ENCODE results near the gene KIF5C. TPM values are rescaled to one million over a fixed set of nuclear protein-coding genes. Genes with fewer than 3 reads are reported as not detected.

KIF5C gene
- total and polyA plus RNA-seq, 2 experiments from 2014 or later, result 0.11 to 0.19 TPM

DNA sequence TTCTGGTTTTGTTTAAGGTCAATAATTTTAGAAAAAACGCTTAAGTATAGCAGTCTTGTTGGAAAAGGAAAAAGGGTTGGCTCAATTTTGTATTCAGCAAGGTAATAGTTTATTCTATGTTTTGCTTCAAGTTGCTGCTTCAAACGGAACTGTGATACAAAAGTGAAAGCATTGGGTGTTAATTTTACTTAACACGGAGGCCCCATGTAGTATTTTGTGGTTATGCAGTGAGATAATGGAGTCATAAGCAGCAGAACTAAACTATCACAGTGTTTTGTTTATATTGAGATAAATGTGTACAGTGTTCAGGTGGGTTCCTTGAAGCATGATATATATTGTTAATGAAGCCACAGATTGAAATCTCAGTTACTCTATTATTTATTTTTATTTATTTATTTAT is 96.5 kb downstream of the KIF5C start:
- no peak overlapping the region for H3K27ac ChIP-seq
- in situ Hi-C loops (cut with MboI), result loop anchor here (10.0 kb wide), 1 partner anchor 337 kb away; no protein-coding TSS in a partner anchor
- 43 to 53% methylated on average over 3 of the region's 3 CpGs for WGBS, 2 experiments (ENCODE audit: low coverage in 1 of 2, low lambda C conversion rate in 2 of 2, missing lambda C conversion rate in 2 of 2)

DNA sequence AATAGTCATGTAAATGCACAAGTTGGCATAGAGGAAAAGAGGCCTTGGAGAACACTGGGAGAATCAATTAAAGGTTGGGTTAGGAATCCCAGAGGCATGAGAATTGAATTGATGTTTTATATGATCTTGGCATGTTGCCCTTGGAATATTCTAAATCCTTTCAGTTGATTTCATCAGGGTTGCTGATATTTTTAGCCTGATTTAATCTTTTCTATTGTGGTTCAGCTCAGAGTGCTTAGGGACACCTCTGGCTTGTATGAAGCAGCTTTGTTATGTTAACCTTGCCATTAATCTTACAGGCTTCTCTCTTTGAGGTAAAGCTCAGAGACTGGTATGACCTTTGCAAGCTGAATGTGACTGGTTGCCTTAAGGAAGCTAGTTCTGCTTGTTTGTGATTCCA is 99.1 kb downstream of the KIF5C start:
- Histone ChIP-seq H4K20me1 (ENCODE audit: insufficient read depth) (no peaks in the 10 kb centered on the region), H3K9ac (no peak overlapping the region), H3F3A (ENCODE audit: insufficient read depth) (no peaks in the 10 kb centered on the region), H3K79me2 (ENCODE audit: insufficient read depth) (no peaks in the 10 kb centered on the region), H3K4me1 (ENCODE audit: insufficient read depth) (no peaks in the 10 kb centered on the region), H3K9me2 (ENCODE audit: insufficient read depth) (no peaks in the 10 kb centered on the region), H3K36me3 (ENCODE audit: low read depth) (no peaks in the 10 kb centered on the region), H3K4me3 (no peak overlapping the region), H3K4me2 (ENCODE audit: unreplicated experiment) (no peak overlapping the region), H3K27ac (no peak overlapping the region), H3K9me3 (ENCODE audit: low read depth) (no peaks in the 10 kb centered on the region), H2AFZ (no peak overlapping the region), H3K27me3 (replicated peaks; ENCODE audit: insufficient read depth) (peaks cover 2% of the 10 kb centered on the region; the same call in 1 of the 2 replicates)
- DNase-seq, result no peak
- in situ Hi-C loops (cut with MboI), result loop anchor here (10.0 kb wide), 1 partner anchor 339 kb away; no protein-coding TSS in a partner anchor
- TF ChIP-seq EZH2 (IDR thresholded peaks at IDR 0.05; ENCODE audit: insufficient read depth, poor library complexity, severe bottlenecking), result no peak
- no peak for TF ChIP-seq EZH2phosphoT487 (IDR thresholded peaks at IDR 0.05; ENCODE audit: insufficient read depth, low read depth)

More for the DNA sequence above, 96.5 kb downstream of the KIF5C start:
- no peak for DNase-seq
- Histone ChIP-seq H3K9me2 (ENCODE audit: insufficient read depth) (no peaks in the 10 kb centered on the region), H3K79me2 (ENCODE audit: insufficient read depth) (no peaks in the 10 kb centered on the region), H3K9ac (no peak overlapping the region), H3F3A (ENCODE audit: insufficient read depth) (no peaks in the 10 kb centered on the region), H3K9me3 (ENCODE audit: low read depth) (no peaks in the 10 kb centered on the region), H3K27me3 (replicated peaks; ENCODE audit: insufficient read depth) (no peaks in the 10 kb centered on the region), H3K36me3 (ENCODE audit: low read depth) (no peaks in the 10 kb centered on the region), H2AFZ (no peak overlapping the region), H3K4me3 (no peak overlapping the region), H4K20me1 (ENCODE audit: insufficient read depth) (no peaks in the 10 kb centered on the region), H3K4me1 (ENCODE audit: insufficient read depth) (no peaks in the 10 kb centered on the region), H3K4me2 (ENCODE audit: unreplicated experiment) (no peak overlapping the region)
- TF ChIP-seq EZH2phosphoT487 (IDR thresholded peaks at IDR 0.05; ENCODE audit: insufficient read depth, low read depth) (no peak), EZH2 (IDR thresholded peaks at IDR 0.05; ENCODE audit: insufficient read depth, poor library complexity, severe bottlenecking) (no peak)

DNA sequence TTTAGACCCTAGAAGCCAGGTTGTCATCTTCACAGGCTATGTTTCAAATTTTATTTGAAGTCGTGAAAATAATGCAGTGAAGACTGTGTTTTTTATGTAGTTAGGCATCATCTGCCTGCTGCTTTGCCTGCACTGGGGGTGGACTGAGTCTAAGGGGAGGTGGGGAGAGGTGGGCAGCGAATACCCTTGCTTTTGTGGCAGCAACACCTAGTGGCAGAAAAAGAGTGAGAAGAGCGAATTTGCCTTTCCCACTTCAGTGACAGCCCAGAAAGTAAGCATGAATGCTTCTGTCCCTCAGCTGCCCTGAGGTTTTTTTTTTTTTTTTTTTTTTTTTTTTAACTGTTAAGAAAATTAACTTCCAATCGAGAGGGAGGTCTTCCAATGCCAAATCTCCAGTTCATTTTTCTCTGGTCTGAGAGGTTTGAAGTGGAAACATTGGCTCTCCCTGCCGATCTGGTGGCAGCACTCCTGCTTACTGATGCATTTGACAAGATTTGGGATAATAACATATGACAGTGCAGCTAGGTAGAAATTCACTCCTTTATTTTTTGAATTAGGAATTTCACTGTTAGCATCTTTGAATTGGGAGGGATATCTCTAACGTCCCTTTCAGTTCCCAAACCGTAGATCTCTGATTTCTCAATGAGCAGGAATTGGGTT is 103.1 kb downstream of the KIF5C start:
- H3K4me3 ChIP-seq, result no peak overlapping the region
- H4K20me1 ChIP-seq (ENCODE audit: insufficient read depth), result no peaks in the 10 kb centered on the region
- H3K4me1 ChIP-seq (ENCODE audit: insufficient read depth), result no peaks in the 10 kb centered on the region
- H3F3A ChIP-seq (ENCODE audit: insufficient read depth), result no peaks in the 10 kb centered on the region
- no peak overlapping the region for H3K4me2 ChIP-seq (ENCODE audit: unreplicated experiment)
- no peaks in the 10 kb centered on the region for H3K9me2 ChIP-seq (ENCODE audit: insufficient read depth)
- no peaks in the 10 kb centered on the region for H3K9me3 ChIP-seq (ENCODE audit: low read depth)
- peaks cover 6% of the 10 kb centered on the region for H3K27me3 ChIP-seq (replicated peaks; ENCODE audit: insufficient read depth)
- no peak for DNase-seq
- no peak overlapping the region for H2AFZ ChIP-seq
- TF ChIP-seq EZH2 (IDR thresholded peaks at IDR 0.05; ENCODE audit: insufficient read depth, poor library complexity, severe bottlenecking), result no peak
- no peak for TF ChIP-seq EZH2phosphoT487 (IDR thresholded peaks at IDR 0.05; ENCODE audit: insufficient read depth, low read depth)
- H3K27ac ChIP-seq, result no peak overlapping the region
- H3K79me2 ChIP-seq (ENCODE audit: insufficient read depth), result no peaks in the 10 kb centered on the region
- no peak overlapping the region for H3K9ac ChIP-seq
- 24 to 25% methylated on average over 7 of the region's 7 CpGs for WGBS, 2 experiments (ENCODE audit: low coverage in 1 of 2, low lambda C conversion rate in 2 of 2, missing lambda C conversion rate in 2 of 2)
- in situ Hi-C loops (cut with MboI), result loop anchor here (10.0 to 25.0 kb wide), 2 partner anchors 343 to 991 kb away; no protein-coding TSS in a partner anchor
- no peaks in the 10 kb centered on the region for H3K36me3 ChIP-seq (ENCODE audit: low read depth)

DNA sequence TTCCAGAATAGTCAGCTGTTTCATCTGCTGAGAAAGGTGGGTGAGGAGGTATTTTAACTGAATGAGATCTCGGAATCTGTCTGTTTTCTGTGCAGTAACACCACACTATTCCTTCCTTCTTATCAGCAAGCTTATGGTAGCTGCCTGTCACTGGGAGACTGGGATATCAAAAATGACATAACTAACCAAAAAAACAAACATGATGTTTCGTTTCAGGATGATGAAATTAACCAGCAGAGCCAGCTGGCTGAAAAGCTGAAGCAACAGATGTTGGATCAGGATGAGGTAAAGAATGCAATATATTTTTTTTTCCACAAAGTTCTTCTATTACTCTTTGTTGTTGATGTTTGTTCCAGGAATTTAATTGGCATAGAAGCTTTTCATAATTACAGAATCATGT is 103.7 kb downstream of the KIF5C start:
- no peaks in the 10 kb centered on the region for H3K9me3 ChIP-seq (ENCODE audit: low read depth)
- H3K27me3 ChIP-seq (replicated peaks; ENCODE audit: insufficient read depth), result peaks cover 6% of the 10 kb centered on the region
- no peaks in the 10 kb centered on the region for H3K36me3 ChIP-seq (ENCODE audit: low read depth)
- DNase-seq, result peak; percentile 22
- in situ Hi-C loops (cut with MboI), result loop anchor here (10.0 to 25.0 kb wide), 2 partner anchors 344 to 991 kb away; no protein-coding TSS in a partner anchor
- WGBS, 2 experiments (ENCODE audit: low coverage in 1 of 2, low lambda C conversion rate in 2 of 2, missing lambda C conversion rate in 2 of 2), result 0 to 3% methylated on average over 2 of the region's 2 CpGs
- H3K79me2 ChIP-seq (ENCODE audit: insufficient read depth), result no peaks in the 10 kb centered on the region
- no peak overlapping the region for H3K9ac ChIP-seq
- H3K27ac ChIP-seq, result no peak overlapping the region
- H3K4me3 ChIP-seq, result no peak overlapping the region
- TF ChIP-seq EZH2 (IDR thresholded peaks at IDR 0.05; ENCODE audit: insufficient read depth, poor library complexity, severe bottlenecking) (no peak), EZH2phosphoT487 (IDR thresholded peaks at IDR 0.05; ENCODE audit: insufficient read depth, low read depth) (no peak)
- H3F3A ChIP-seq (ENCODE audit: insufficient read depth), result no peaks in the 10 kb centered on the region
- no peaks in the 10 kb centered on the region for H3K4me1 ChIP-seq (ENCODE audit: insufficient read depth)
- H3K9me2 ChIP-seq (ENCODE audit: insufficient read depth), result no peaks in the 10 kb centered on the region
- no peaks in the 10 kb centered on the region for H4K20me1 ChIP-seq (ENCODE audit: insufficient read depth)
- no peak overlapping the region for H2AFZ ChIP-seq
- no peak overlapping the region for H3K4me2 ChIP-seq (ENCODE audit: unreplicated experiment)

Data from GM23248 (cell line).